CD4-positive, alpha-beta T cell treated with Interferon gamma for 1 hour (primary cell): Measurements from ENCODE around the gene DPP6.
"Not testable (repeated sequence)": the region's sequence is repeated elsewhere in the genome, so short reads cannot be mapped to it uniquely, and the experiment has no call there.

ENCODE experiments used
- DNase-seq: peaks from one replicate; pipeline ENCODE4 v3.0.0-alpha.2; 2020

DPP6 gene

GRCh38 chr7:154919344-154920225 is 867.4 kb downstream of the DPP6 start:
- DNase-seq: no peak

GRCh38 chr7:154922472-154922871 is 870.3 kb downstream of the DPP6 start:
- DNase-seq: not testable (repeated sequence)

GRCh38 chr7:154927624-154928125 is 875.5 kb downstream of the DPP6 start:
- DNase-seq: peak; percentile 73

GRCh38 chr7:154928136-154929005 is 876.2 kb downstream of the DPP6 start:
- peak; percentile 38 for DNase-seq

- DNase-seq: no peak
Observed at GRCh38 chr7:154929006-154929726, 877.0 kb downstream of the DPP6 start.

- no peak for DNase-seq
Observed at GRCh38 chr7:154931906-154932305, 879.7 kb downstream of the DPP6 start.

GRCh38 chr7:154934353-154934952 is 882.3 kb downstream of the DPP6 start:
- not testable (repeated sequence) for DNase-seq

GRCh38 chr7:154937837-154938236 is 885.6 kb downstream of the DPP6 start:
- DNase-seq: no peak

- no peak for DNase-seq
Observed at GRCh38 chr7:154942691-154943090, 890.5 kb downstream of the DPP6 start.
